Activated T-cell treated with anti-CD3 and anti-CD28 coated beads, Interleukin-2, amount 50 U/mL, for 4 hours (primary cell): ENCODE results near the gene PPAT. TPM values are rescaled to one million over a fixed set of nuclear protein-coding genes. Genes with fewer than 3 reads are reported as not detected.

Source experiments
- ATAC-seq, 2 donors: fragments of 200-7000 bp; cut with Tn5 transposase; one replicate each; pipeline ENCODE4 v1.10.0; 2021
- DNase-seq: peaks from one replicate; pipeline ENCODE4 v3.0.0-alpha.2; 2020
- H3K27me3 Mint-ChIP-seq: one replicate; pipeline ENCODE4 v1.8.0; 2021; ENCODE audit warnings: low read depth, mixed read lengths
- H3K36me3 Mint-ChIP-seq: one replicate; pipeline ENCODE4 v1.8.0; 2022; ENCODE audit warnings: mixed read lengths; ENCODE audit not compliant: insufficient read depth
- H3K4me1 Mint-ChIP-seq: one replicate; pipeline ENCODE4 v1.8.0; 2021; ENCODE audit warnings: low read depth, mixed read lengths
- H3K4me3 Mint-ChIP-seq: one replicate; pipeline ENCODE4 v1.8.0; 2021; ENCODE audit warnings: mild to moderate bottlenecking, moderate library complexity, mixed read lengths
- H3K9me3 Mint-ChIP-seq: one replicate; pipeline ENCODE4 v1.8.0; 2021; ENCODE audit warnings: mixed read lengths
- total RNA-seq, 3 donors: library from RNA; stranded (reverse); gene quantifications; one replicate each; pipeline ENCODE4 v1.2.1, GENCODE V29; 2021

The PPAT gene
- total RNA-seq, 3 donors from 2014 or later, result 68.9 to 79.0 (median 76.7) TPM

- Mint-ChIP-seq H3K9me3 (no peaks in the 10 kb centered on the region), H3K4me1 (peaks cover 3% of the 10 kb centered on the region), H3K27me3 (no peaks in the 10 kb centered on the region), H3K36me3 (peaks cover 6% of the 10 kb centered on the region), H3K4me3 (no peak overlapping the region)
- ATAC-seq (no peak), DNase-seq (no peak)
Observed at GRCh38 chr4:56417396-56417795, 18.0 kb downstream of the PPAT start.

- peaks cover 3% of the 10 kb centered on the region for H3K4me1 Mint-ChIP-seq
- ATAC-seq (no peak), DNase-seq (no peak)
- H3K4me3 Mint-ChIP-seq, result no peak overlapping the region
- H3K36me3 Mint-ChIP-seq, result peaks cover 6% of the 10 kb centered on the region
- no peaks in the 10 kb centered on the region for H3K9me3 Mint-ChIP-seq
- no peaks in the 10 kb centered on the region for H3K27me3 Mint-ChIP-seq
Observed at GRCh38 chr4:56416349-56416748, 19.1 kb downstream of the PPAT start.

DNA sequence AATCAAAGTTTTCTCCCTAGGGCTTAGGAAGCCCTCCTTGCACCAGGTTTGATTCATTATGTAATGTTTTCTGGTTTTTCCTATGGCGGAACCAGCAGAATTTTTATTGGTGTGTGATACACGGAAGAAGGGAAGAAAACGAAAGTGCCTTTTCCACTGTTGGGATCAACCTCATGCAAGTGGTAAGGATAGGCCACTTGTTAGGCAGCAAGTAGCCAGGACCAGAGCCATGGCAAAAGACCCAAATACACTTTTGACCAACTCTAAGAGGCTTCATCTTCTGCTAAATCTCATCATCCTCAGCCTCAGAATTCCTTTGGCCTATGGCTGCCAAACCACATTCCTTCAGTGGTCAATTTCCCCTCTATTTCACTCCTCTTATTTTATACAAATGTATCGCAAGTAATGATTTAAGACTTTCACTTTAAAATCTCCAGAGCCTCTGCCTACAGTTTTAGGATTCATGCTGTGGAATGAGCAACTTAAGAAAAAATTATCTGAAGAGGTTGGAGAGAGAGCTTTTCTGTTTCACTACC lies 21.2 kb downstream of the PPAT start:
- DNase-seq, result no peak
- H3K4me3 Mint-ChIP-seq, result no peak overlapping the region
- peaks cover 3% of the 10 kb centered on the region for H3K36me3 Mint-ChIP-seq
- H3K27me3 Mint-ChIP-seq, result no peaks in the 10 kb centered on the region
- ATAC-seq, result no peak
- no peaks in the 10 kb centered on the region for H3K9me3 Mint-ChIP-seq
- peaks cover 9% of the 10 kb centered on the region for H3K4me1 Mint-ChIP-seq

DNA sequence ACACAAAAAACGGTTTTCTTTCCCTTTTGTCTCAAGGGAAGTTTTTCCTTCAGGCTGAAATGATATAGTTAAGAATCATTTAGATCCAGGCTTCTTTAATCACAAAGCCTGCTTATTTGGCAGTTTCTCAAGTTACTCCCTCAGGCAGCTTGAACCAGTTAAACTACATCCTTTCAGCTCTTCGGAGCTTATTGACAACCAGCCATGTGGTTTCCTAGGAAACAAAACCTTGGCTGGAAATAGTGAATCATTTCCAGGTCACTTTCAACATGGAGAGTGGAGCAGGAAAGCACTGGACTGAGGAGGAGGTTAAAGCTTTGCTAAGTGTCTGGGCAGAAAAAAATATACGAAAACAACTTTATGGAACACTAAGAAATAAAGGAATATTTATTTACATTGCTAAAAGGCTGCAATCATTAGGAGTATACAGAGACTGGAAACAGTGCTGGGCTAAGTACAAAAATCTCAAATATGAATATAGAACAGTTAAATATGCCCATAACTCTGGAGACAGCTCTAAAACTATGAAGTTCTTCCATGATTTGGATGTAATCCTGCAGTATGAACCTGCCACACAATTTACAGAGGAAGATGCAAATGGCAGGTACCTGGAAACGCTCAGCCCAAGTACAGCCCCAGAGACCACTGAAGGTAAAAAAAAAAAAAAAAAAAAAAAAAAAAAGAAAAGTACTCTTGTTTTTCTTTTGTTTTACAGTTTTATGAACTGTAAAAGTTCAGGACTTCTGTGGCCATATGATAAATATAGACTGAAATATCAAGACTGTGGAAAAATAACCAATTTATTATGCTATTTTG lies 25.0 kb downstream of the PPAT start:
- no peak overlapping the region for H3K4me3 Mint-ChIP-seq
- H3K27me3 Mint-ChIP-seq, result no peaks in the 10 kb centered on the region
- no peak for ATAC-seq
- H3K4me1 Mint-ChIP-seq, result peaks cover 12% of the 10 kb centered on the region
- H3K9me3 Mint-ChIP-seq, result no peaks in the 10 kb centered on the region
- DNase-seq, result no peak
- peaks cover 17% of the 10 kb centered on the region for H3K36me3 Mint-ChIP-seq

DNA sequence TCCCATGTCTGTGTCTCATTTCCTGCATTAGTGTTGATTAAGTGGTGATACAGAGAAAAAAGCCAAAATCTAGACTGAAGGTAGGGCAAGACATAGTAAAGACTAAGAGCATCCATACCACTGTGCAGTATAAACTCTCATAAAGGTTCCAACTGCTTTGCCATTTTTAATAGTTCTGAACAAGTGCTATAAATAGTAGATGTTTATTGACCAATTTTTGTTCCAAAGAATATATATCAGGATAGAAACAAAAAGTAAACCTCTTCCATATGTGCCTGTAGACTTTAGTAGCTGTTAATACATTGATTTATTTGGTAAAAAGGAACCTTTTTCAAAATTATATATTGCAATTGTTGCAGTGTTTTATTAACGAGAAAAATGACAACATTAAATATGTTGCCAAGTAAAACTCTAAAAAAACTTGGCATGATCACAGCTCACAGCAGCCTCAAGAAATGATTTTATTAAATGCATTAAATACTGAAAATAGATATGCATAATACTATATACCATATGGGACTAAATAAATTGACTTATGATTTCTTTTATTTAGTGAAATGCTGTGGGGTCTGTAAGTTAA lies 25.8 kb downstream of the PPAT start:
- Mint-ChIP-seq H3K9me3 (no peaks in the 10 kb centered on the region), H3K36me3 (peaks cover 22% of the 10 kb centered on the region), H3K27me3 (no peaks in the 10 kb centered on the region), H3K4me1 (peaks cover 12% of the 10 kb centered on the region), H3K4me3 (no peak overlapping the region)
- DNase-seq (no peak), ATAC-seq (no peak)

GRCh38 chr4:56408978-56409377 lies 26.4 kb downstream of the PPAT start:
- DNase-seq, result no peak
- Mint-ChIP-seq H3K4me1 (peaks cover 12% of the 10 kb centered on the region), H3K9me3 (no peaks in the 10 kb centered on the region), H3K4me3 (no peak overlapping the region), H3K27me3 (no peaks in the 10 kb centered on the region), H3K36me3 (peaks cover 22% of the 10 kb centered on the region)
- no peak for ATAC-seq

GRCh38 chr4:56406151-56406550 lies 29.3 kb downstream of the PPAT start:
- Mint-ChIP-seq H3K9me3 (no peaks in the 10 kb centered on the region), H3K4me3 (no peak overlapping the region), H3K36me3 (peaks cover 26% of the 10 kb centered on the region), H3K4me1 (peaks cover 9% of the 10 kb centered on the region), H3K27me3 (no peaks in the 10 kb centered on the region)
- DNase-seq, result no peak
- ATAC-seq, result no peak

DNA sequence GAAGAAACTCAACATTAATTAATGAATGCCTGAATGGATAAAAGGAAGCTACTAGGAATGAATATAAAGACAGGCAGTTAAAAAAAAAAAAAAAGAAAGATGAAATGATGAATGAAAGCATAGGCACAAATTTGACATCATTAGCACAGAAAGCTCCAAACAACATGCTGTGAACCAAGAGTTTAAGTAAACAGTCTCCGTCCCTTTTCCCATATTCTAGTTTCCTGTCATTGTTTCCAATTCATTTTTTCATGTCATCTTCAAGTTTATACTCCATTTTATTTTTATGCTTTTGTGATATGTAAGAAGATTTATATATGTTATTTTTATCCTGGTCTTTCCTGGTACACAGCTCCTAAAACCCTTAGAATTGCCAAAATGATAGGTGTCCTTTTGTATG lies 30.4 kb downstream of the PPAT start:
- no peak overlapping the region for H3K4me3 Mint-ChIP-seq
- H3K9me3 Mint-ChIP-seq, result no peaks in the 10 kb centered on the region
- ATAC-seq (no peak), DNase-seq (no peak)
- H3K4me1 Mint-ChIP-seq, result peaks cover 4% of the 10 kb centered on the region
- no peaks in the 10 kb centered on the region for H3K27me3 Mint-ChIP-seq
- peaks cover 34% of the 10 kb centered on the region for H3K36me3 Mint-ChIP-seq

- ATAC-seq, result no peak
- Mint-ChIP-seq H3K27me3 (no peaks in the 10 kb centered on the region), H3K4me1 (no peaks in the 10 kb centered on the region), H3K4me3 (no peak overlapping the region), H3K9me3 (no peaks in the 10 kb centered on the region), H3K36me3 (peaks cover 29% of the 10 kb centered on the region)
- no peak for DNase-seq
Observed at GRCh38 chr4:56400560-56400959, 34.9 kb downstream of the PPAT start.

- peaks cover 16% of the 10 kb centered on the region for H3K36me3 Mint-ChIP-seq
- H3K9me3 Mint-ChIP-seq, result no peaks in the 10 kb centered on the region
- H3K27me3 Mint-ChIP-seq, result no peaks in the 10 kb centered on the region
- no peak for ATAC-seq
- H3K4me1 Mint-ChIP-seq, result peaks cover 33% of the 10 kb centered on the region
- DNase-seq, result no peak
- no peak overlapping the region for H3K4me3 Mint-ChIP-seq
Observed at GRCh38 chr4:56391270-56391669, 44.1 kb downstream of the PPAT start.

DNA sequence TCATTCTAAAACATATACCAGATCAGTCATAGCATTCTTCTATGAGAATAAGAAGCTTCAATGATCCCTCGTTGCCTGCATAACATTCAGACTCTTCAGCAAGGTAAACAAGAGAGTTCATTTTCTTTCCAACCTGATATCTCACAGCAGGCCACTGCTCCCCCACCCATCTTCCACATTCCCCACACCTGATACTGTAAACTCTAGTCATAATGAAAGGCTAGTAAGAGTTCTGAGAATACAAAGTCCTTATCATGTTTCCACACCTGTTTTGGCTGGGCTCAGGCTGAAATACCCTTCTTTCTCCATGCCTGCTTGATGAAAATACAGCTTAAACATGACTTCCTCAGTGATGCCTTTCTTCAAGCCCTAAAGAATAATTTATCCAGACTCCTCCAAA lies 45.9 kb downstream of the PPAT start:
- H3K4me3 Mint-ChIP-seq, result no peak overlapping the region
- H3K27me3 Mint-ChIP-seq, result no peaks in the 10 kb centered on the region
- H3K4me1 Mint-ChIP-seq, result peaks cover 37% of the 10 kb centered on the region
- no peaks in the 10 kb centered on the region for H3K9me3 Mint-ChIP-seq
- no peak for ATAC-seq
- no peak for DNase-seq
- peaks cover 8% of the 10 kb centered on the region for H3K36me3 Mint-ChIP-seq

DNA sequence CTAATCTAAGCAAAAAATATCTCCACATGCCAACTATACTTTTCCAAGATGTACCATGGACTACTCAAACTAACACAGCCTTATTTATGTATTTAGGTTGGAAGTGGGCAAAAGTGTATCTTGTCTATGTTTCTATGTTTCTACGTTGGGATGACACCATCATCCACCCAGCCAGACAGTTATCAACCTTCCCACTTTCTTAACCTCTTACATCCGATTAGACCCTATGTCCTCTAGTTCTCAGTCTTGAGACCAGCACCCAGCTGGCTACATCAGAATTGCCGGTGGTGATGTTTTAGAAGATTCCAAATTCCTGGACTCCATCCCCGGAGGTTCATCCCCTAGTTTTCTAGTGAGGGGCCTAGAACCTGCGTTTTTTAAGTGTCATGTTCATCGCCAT lies 47.1 kb downstream of the PPAT start:
- no peak for ATAC-seq
- Mint-ChIP-seq H3K4me3 (peak overlapping the region; percentile 98), H3K36me3 (peaks cover 8% of the 10 kb centered on the region), H3K27me3 (no peaks in the 10 kb centered on the region), H3K4me1 (peaks cover 41% of the 10 kb centered on the region), H3K9me3 (no peaks in the 10 kb centered on the region)
- DNase-seq, result no peak

DNA sequence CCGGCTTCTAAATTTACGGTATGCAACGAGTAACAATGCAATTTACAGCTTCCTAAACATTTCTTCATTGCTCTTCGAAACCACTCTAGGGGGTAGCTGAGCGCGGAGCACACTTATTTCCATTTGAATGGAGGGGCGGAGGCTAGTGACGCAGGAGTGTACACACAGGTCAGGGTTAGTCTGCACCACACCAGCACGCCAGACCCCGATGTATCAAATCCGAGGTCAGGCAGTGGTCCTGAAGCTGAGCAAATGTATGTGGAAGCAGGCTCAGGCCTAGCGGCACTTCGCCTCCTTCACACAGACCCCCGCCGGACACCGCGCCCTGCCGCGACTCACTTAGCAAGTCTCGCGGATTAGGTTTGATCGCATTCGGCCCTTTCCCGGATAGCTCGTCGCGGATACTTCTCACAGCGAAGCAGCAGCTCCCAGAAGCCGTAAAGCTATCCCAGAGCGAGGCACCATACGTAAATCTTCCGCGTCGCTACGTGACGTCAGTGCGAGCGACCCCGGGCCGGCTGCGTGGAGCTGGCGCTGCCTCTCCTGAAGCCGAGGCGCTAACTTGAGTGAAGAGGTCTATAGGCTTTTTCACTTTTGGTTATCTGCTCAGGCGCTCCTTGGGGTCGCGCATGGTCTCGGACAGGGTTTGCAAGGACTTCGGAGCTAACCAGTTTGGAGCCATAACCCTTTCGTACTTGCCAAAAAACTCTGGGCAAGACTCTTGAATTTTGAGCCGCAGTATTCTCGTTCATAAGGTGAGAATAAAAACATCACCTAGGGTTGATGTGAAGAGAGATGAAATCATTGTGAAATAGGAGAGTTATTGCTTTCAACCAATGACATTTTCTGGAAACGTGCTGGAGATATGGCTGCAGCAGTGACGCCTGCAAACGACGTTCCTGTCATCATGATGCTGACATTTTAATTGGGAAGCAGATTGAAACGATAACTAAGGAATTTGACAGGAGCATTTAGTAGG lies 48.1 kb downstream of the PPAT start, which contains the start of gene AASDH:
TSS of gene AASDH (minus strand) at position 469 of the 979 bp plus-strand sequence. CDS start 3,192 bp downstream, outside the sequence.
- peaks cover 8% of the 10 kb centered on the region for H3K36me3 Mint-ChIP-seq
- H3K9me3 Mint-ChIP-seq, result no peaks in the 10 kb centered on the region
- DNase-seq (peak; percentile 97), ATAC-seq (peak; percentile 93 to 95)
- H3K4me3 Mint-ChIP-seq, result peak within 1 kb of the TSS; percentile 98
- H3K4me1 Mint-ChIP-seq, result peaks cover 41% of the 10 kb centered on the region
- H3K27me3 Mint-ChIP-seq, result no peaks in the 10 kb centered on the region

DNA sequence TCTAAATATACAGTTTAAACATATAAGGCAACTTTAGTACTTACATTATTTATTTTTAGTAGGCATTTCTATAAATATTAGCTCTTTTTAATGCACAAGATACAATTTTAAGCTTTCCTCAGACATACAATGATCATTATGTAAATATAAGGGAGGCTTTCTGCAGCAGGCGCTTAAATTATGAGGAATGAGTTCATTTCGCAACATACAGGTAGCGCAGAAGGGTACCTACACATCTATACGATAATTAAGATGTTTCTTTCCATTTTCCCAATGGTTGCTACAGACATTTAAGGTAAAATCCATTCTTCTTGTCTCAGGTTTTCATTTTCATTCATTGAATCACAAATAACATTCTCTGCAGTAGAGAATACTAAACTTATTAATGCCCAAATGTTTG lies 49.3 kb downstream of the PPAT start:
- peaks cover 37% of the 10 kb centered on the region for H3K4me1 Mint-ChIP-seq
- ATAC-seq (no peak), DNase-seq (no peak)
- H3K9me3 Mint-ChIP-seq, result no peaks in the 10 kb centered on the region
- peak overlapping the region; percentile 98 for H3K4me3 Mint-ChIP-seq
- H3K36me3 Mint-ChIP-seq, result peaks cover 6% of the 10 kb centered on the region
- no peaks in the 10 kb centered on the region for H3K27me3 Mint-ChIP-seq
